Chondrocyte (in vitro differentiated cells): Measurements from ENCODE around the gene KDM4F. TPM values are rescaled to one million over a fixed set of nuclear protein-coding genes. Genes with fewer than 3 reads are reported as not detected.
A peak's percentile ranks its signal among the peaks of the same experiment; 100 is the strongest.

ENCODE experiments used
- DNase-seq: peaks from one replicate; pipeline ENCODE4 v3.0.0; 2021; ENCODE audit warnings: mixed read lengths, low spot score
- H3K27ac Mint-ChIP-seq: one replicate; pipeline ENCODE4 v1.8.0; 2021; ENCODE audit warnings: mild to moderate bottlenecking, moderate library complexity, mixed read lengths; ENCODE audit not compliant: unreplicated experiment
- H3K27me3 Mint-ChIP-seq: 2 replicates; pipeline ENCODE4 v1.8.0; 2021; ENCODE audit warnings: low read depth, mixed read lengths
- H3K36me3 Mint-ChIP-seq: 2 replicates; pipeline ENCODE4 v1.8.0; 2021; ENCODE audit warnings: low read depth, mixed read lengths
- H3K4me1 Mint-ChIP-seq: 2 replicates; pipeline ENCODE4 v1.8.0; 2021; ENCODE audit warnings: low read depth, mild to moderate bottlenecking, mixed read lengths
- H3K4me3 Mint-ChIP-seq: one replicate; pipeline ENCODE4 v1.8.0; 2021; ENCODE audit warnings: mild to moderate bottlenecking, moderate library complexity, mixed read lengths; ENCODE audit not compliant: unreplicated experiment
- H3K9me3 Mint-ChIP-seq: 2 replicates; pipeline ENCODE4 v1.8.0; 2021; ENCODE audit warnings: low read depth, mixed read lengths
- total RNA-seq: library from RNA; stranded (reverse); gene quantifications from 3 replicates; pipeline ENCODE4 v1.2.1, GENCODE V29; 2021
- TF ChIP-seq, protein P1 (sequence below): fragments of 200-600 bp; sonication (generic); IDR thresholded peaks from 2 replicates; pipeline ENCODE4 v1.5.0; 2021; ENCODE audit warnings: antibody characterized with exemption, mild to moderate bottlenecking, moderate library complexity

The KDM4F gene
- total RNA-seq, 1 donor from 2014 or later, result not detected

DNA sequence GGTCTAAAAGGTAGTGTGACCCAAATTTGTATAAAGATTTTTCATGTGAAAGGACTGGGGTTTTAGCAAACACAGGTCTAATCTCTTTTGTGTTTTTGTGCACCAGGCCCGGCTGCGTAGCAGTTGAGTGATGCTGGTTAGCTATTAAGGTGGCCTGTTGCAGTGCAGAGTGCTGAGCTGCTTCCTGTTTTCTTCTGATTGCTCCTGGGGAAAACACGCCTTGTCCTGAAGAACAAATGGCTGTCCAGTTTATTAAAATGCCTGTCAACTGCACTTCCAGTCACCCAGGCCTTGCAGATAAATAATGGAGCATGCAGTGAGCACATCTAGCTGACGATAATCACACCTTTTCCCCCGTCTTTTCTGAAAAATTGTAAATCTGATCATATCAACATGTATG is 19.3 kb downstream of the KDM4F start:
- Mint-ChIP-seq H3K36me3 (peaks cover 8% of the 10 kb centered on the region), H3K27ac (peak overlapping the region; percentile 97), H3K27me3 (no peaks in the 10 kb centered on the region), H3K9me3 (no peaks in the 10 kb centered on the region), H3K4me1 (peaks cover 26% of the 10 kb centered on the region), H3K4me3 (peak overlapping the region; percentile 98)
- DNase-seq, result no peak
- TF ChIP-seq, protein P1, sequence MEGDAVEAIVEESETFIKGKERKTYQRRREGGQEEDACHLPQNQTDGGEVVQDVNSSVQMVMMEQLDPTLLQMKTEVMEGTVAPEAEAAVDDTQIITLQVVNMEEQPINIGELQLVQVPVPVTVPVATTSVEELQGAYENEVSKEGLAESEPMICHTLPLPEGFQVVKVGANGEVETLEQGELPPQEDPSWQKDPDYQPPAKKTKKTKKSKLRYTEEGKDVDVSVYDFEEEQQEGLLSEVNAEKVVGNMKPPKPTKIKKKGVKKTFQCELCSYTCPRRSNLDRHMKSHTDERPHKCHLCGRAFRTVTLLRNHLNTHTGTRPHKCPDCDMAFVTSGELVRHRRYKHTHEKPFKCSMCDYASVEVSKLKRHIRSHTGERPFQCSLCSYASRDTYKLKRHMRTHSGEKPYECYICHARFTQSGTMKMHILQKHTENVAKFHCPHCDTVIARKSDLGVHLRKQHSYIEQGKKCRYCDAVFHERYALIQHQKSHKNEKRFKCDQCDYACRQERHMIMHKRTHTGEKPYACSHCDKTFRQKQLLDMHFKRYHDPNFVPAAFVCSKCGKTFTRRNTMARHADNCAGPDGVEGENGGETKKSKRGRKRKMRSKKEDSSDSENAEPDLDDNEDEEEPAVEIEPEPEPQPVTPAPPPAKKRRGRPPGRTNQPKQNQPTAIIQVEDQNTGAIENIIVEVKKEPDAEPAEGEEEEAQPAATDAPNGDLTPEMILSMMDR, result no peak

DNA sequence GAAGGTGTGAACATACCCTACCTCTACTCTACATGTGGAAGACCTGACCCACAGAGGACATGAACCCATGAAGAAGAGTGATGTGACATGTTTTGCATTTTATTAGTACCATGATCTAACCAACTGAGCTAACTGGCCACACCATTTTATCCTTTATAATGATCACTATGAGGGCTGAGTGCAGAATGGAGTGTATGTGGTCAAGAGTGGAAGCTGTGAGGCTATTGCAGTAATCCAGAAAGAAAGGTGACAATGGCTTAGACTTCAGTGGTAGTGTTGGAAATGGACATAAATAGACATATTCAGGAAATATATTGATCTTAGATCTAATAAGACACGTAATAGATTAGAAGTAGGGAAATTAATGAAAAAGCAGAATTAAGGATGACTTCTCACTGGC is 21.2 kb downstream of the KDM4F start:
- Mint-ChIP-seq H3K27me3 (no peaks in the 10 kb centered on the region), H3K27ac (no peak overlapping the region), H3K4me3 (no peak overlapping the region), H3K9me3 (no peaks in the 10 kb centered on the region), H3K36me3 (peaks cover 8% of the 10 kb centered on the region), H3K4me1 (peaks cover 46% of the 10 kb centered on the region)
- TF ChIP-seq, protein P1, result no peak
- no peak for DNase-seq

DNA sequence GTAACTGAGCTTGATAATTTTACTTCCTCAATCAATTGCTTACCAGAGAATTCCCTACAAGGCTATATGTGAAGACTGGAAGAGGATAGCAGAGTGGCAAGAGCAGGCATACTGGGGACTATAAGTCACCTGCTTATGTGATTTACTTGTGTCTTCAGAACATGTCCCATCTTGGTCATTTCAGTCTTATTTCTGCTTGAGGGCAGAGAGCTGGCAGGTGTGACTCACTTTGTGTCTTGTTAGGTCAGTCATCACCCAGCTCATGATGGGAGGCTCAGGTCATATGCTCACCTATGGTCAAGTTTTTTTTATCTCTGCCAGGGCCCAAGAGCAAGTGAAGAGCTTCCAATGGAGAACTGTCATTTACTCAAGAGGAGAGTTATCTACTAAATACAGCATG is 23.7 kb downstream of the KDM4F start:
- H3K36me3 Mint-ChIP-seq, result peaks cover 8% of the 10 kb centered on the region
- TF ChIP-seq, protein P1, result no peak
- H3K27ac Mint-ChIP-seq, result no peak overlapping the region

DNA sequence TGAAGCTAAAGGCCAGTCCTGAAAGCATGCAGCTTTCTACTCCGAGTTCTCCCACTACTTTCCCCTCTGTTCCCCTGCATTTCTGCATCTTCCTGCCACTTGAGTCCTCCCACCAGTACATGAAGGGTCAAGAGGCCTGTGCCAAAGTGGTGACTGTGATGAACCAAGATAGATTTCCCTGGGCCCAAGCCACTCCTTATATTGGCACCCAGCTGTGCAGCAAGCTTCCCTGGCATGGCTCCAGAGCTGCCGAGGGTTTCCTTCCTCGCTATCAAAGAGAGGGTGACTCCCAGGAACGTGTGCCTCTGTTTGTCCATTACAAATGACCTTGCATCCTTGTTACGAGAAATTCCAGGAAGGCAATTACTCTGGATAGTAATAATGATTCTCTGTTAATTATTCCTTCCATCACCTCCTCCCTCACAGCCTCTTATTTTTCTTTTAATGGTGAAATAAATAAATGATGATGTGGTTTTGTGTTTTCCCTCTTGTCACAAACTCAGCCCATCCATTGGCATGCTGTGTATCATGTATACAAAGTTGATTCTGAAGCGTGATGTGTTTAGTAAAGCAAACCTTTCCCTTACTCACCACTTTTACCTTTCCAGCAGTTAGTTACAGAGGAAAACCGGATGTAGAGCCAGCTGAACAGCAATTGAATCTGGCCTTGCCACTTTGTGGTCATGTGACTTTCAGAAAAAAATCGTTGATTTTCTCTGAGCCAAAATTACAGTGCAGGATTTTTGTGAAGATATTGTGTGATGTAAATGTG is 25.8 kb downstream of the KDM4F start:
- no peak for DNase-seq
- Mint-ChIP-seq H3K4me1 (peaks cover 58% of the 10 kb centered on the region), H3K27me3 (no peaks in the 10 kb centered on the region), H3K4me3 (no peak overlapping the region), H3K27ac (peak overlapping the region; percentile 78), H3K36me3 (peaks cover 8% of the 10 kb centered on the region), H3K9me3 (no peaks in the 10 kb centered on the region)
- TF ChIP-seq, protein P1, result no peak

More for the DNA sequence above, 23.7 kb downstream of the KDM4F start:
- H3K9me3 Mint-ChIP-seq, result no peaks in the 10 kb centered on the region
- H3K4me3 Mint-ChIP-seq, result no peak overlapping the region
- no peak for DNase-seq
- no peaks in the 10 kb centered on the region for H3K27me3 Mint-ChIP-seq
- H3K4me1 Mint-ChIP-seq, result peaks cover 59% of the 10 kb centered on the region

DNA sequence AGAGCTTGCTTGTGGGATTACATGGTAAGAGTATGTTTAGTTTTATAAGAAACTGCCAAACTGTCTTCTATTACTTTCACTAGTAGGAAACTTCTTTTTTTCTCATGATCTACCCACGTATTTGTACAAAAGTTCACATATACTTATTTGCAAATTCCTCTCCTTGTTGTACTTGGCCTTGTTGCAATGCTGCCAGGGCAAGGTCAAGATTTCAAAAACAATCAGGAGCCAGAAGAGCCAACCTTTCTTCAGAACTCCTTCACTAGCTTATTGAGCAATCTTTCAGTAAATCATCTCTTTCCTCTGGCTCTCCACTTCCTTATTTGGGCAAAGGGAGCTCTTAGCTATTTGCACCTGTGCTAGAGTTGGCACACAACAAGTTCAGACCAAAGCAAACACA is 27.2 kb downstream of the KDM4F start:
- Mint-ChIP-seq H3K4me3 (no peak overlapping the region), H3K4me1 (peaks cover 61% of the 10 kb centered on the region), H3K27ac (peak overlapping the region; percentile 73), H3K9me3 (no peaks in the 10 kb centered on the region), H3K27me3 (no peaks in the 10 kb centered on the region), H3K36me3 (peaks cover 1% of the 10 kb centered on the region)
- DNase-seq, result no peak
- TF ChIP-seq, protein P1, result no peak
